ENCODE measurements around the gene FAM221B. TPM values are rescaled to one million over a fixed set of nuclear protein-coding genes. Genes with fewer than 3 reads are reported as not detected.

The FAM221B gene
- total RNA-seq, 4 donors from 2014 or later, result not detected

DNA sequence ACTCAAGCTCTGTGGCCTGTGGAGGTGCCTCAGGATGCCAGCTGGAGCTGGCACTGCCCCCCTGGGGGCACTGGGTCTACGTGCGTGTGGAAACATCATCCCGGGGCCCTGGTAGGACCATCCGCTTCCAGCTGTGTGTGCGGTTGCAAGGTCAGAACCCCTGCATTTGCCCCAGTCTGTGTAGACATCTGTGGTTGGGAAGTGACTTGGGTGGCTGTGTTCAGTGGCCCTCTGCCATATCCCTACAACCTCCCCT is 13.0 kb upstream of the FAM221B start:
- ATAC-seq (ENCODE audit: low FRiP score) (no peak), DNase-seq (ENCODE audit: low spot score) (no peak)
- TF ChIP-seq CTCF (IDR thresholded peaks at IDR 0.05), result no peak

DNA sequence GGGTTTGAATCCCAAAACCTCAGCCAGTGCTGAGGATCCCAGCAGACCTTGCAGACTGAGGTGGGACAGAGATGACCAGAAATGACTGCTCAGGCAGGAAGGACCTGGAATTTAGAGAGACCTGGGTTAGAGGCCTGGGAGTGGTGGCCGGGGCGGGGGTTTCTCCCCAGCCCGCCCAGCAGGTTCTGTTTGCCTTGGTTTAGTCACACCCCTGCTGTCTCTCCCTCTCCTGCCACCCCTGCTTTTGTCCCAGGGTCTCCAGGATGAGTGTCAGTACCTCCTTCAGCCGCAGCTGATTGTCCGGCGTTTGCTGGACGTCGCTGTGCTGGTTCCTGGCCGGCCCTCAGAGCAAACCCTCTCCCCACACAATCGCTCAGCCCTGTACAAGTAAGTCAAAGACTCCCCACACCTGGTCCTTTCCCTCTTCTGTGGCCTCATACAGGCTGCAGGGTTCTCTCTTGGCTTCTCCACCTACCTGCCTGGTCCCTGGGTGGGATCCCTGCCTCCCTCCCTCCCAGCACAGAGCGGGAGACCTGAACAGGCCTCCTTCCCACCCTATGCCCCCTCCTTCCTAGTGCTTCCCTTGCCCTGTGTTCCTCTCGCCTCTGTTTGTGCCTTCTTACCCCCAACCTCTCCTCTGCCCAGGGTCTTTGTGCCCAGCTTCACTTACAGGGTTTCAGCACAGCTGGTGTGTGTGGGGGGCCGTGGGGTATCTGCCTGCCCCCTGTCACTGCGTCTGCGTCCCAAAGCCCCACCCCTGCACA is 12.5 kb upstream of the FAM221B start:
- TF ChIP-seq CTCF (IDR thresholded peaks at IDR 0.05), result no peak
- no peak for DNase-seq (ENCODE audit: low spot score)
- ATAC-seq (ENCODE audit: low FRiP score), result no peak

GRCh38 chr9:35839926-35840325 is 11.4 kb upstream of the FAM221B start:
- no peak for ATAC-seq (ENCODE audit: low FRiP score)
- no peak for TF ChIP-seq CTCF (IDR thresholded peaks at IDR 0.05)
- DNase-seq (ENCODE audit: low spot score), result no peak

- TF ChIP-seq CTCF (IDR thresholded peaks at IDR 0.05), result no peak
- ATAC-seq (ENCODE audit: low FRiP score), result no peak
Observed at GRCh38 chr9:35836595-35836994, 8.1 kb upstream of the FAM221B start.

DNA sequence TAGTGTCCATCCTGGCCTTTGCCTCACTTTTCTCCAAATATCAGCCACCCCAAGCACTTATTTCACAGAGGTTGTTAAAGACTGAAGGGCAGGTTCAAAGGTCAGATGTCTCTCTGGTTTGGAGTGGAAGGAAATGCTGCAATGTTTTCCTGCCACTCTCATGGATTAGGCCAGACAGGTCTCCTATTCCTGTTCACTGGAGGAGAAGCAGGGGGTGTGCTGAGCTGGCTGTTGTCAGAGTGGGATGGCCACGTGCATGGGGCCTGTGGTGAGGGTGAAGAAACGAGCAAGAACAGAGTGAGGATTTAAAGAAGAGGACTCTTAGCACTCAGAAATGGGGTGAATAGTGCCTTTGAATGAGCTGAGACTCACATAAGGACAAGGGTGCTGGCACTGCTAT is 7.2 kb upstream of the FAM221B start:
- ATAC-seq (ENCODE audit: low FRiP score), result no peak
- DNase-seq (ENCODE audit: low spot score), result no peak
- TF ChIP-seq CTCF (IDR thresholded peaks at IDR 0.05), result no peak

More at GRCh38 chr9:35836595-35836994, 8.1 kb upstream of the FAM221B start:
- DNase-seq (ENCODE audit: low spot score), result no peak

- no peak for DNase-seq (ENCODE audit: low spot score)
- no peak for ATAC-seq (ENCODE audit: low FRiP score)
- no peak for TF ChIP-seq CTCF (IDR thresholded peaks at IDR 0.05)
Observed at GRCh38 chr9:35835216-35835632, 6.7 kb upstream of the FAM221B start.

All from omental fat pad (tissue), 4 donors.